Measurements from ENCODE around the gene PLA2G15.

GRCh38 chr16:68257251-68257905, 12.2 kb downstream of the PLA2G15 start:
- TF ChIP-seq CTCF (IDR thresholded peaks at IDR 0.05) (no peak), EZH2 (IDR thresholded peaks at IDR 0.05; ENCODE audit: borderline replicate concordance, insufficient read depth, low read depth, low read length, poor library complexity, severe bottlenecking) (no peak)

Measured in B cell (primary cell).